Coronary artery (tissue), 2 donors: ENCODE data around the gene INO80B.
A peak's percentile ranks its signal among the peaks of the same experiment; 100 is the strongest.
"Not testable (repeated sequence)": the region's sequence is repeated elsewhere in the genome, so short reads cannot be mapped to it uniquely, and the experiment has no call there.

Experiments used
- DNase-seq: peaks from one replicate; pipeline ENCODE4 v3.0.0-alpha.2; 2017; ENCODE audit warnings: low spot score
- H3K27ac ChIP-seq, 2 donors: fragments of 200-600 bp; sonication (generic); one replicate each; pipeline ENCODE4 v1.5.1; 2016 to 2019
- H3K4me3 ChIP-seq: fragments of 200-600 bp; sonication (generic); 2 replicates; pipeline ENCODE4 v1.5.1; 2016; ENCODE audit warnings: mild to moderate bottlenecking, moderate library complexity
- TF ChIP-seq, protein P1 (sequence below): fragments of 200-600 bp; sonication (generic); IDR thresholded peaks from one replicate; pipeline ENCODE4 v1.5.1; 2019; ENCODE audit warnings: antibody characterized with exemption

Gene INO80B

DNA sequence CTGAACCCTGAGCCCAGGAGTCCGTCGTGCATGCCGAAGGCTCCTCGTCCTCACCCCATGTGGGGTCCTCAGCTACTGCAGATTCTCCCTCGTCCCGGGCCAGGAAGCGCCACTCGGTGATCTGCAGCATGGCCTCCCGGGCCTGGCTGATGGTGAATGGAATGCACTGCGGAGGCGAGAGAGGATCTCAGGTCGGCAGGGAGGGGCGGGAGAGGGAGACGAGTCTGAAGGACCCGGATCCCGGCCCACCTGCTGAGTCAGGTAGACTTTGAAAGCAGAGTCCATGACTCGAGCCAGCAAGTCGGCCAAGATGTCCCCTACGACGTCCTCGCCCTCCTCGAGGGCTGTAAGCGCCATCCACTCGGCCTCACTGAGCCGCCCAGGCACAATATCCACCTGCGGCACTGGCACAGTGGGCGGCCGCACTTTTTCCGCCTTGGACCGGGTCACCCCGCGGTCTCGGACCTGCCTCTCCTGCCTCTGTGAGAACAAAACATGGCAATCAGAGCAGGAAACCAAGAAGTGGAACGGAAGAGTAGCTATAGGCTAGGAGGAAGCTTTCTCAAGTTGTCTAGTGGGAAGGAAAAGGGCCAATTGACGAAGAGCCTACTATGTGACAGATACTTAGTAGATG lies 39.0 kb upstream of the INO80B start:
- H3K27ac ChIP-seq = peak overlapping the region in 1 of 2 donors; percentile 73
- H3K4me3 ChIP-seq = peak overlapping the region; percentile 76
- DNase-seq = no peak
- TF ChIP-seq, protein P1, sequence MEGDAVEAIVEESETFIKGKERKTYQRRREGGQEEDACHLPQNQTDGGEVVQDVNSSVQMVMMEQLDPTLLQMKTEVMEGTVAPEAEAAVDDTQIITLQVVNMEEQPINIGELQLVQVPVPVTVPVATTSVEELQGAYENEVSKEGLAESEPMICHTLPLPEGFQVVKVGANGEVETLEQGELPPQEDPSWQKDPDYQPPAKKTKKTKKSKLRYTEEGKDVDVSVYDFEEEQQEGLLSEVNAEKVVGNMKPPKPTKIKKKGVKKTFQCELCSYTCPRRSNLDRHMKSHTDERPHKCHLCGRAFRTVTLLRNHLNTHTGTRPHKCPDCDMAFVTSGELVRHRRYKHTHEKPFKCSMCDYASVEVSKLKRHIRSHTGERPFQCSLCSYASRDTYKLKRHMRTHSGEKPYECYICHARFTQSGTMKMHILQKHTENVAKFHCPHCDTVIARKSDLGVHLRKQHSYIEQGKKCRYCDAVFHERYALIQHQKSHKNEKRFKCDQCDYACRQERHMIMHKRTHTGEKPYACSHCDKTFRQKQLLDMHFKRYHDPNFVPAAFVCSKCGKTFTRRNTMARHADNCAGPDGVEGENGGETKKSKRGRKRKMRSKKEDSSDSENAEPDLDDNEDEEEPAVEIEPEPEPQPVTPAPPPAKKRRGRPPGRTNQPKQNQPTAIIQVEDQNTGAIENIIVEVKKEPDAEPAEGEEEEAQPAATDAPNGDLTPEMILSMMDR = no peak

DNA sequence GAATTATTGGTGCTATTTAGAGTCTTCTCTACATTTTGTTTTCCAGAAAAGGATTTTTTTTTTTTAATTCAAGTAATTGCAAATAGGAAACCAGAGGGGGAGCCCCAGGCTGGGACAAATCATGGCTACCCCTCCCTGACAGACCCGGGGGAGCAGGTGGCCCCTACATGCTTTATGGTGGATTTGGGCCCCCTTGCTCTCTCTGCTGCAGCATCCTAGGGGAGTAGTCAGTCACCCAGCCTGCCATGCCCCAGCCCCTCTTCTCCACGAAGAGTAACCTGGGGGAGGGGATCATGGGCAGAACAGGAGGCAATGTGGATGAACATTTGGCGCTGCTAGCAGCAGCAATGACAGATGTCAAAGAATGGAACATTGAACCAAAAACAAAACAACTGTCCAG lies 38.1 kb upstream of the INO80B start:
- Histone ChIP-seq H3K27ac (no peak overlapping the region), H3K4me3 (no peak overlapping the region)
- TF ChIP-seq, protein P1 = no peak
- no peak for DNase-seq

DNA sequence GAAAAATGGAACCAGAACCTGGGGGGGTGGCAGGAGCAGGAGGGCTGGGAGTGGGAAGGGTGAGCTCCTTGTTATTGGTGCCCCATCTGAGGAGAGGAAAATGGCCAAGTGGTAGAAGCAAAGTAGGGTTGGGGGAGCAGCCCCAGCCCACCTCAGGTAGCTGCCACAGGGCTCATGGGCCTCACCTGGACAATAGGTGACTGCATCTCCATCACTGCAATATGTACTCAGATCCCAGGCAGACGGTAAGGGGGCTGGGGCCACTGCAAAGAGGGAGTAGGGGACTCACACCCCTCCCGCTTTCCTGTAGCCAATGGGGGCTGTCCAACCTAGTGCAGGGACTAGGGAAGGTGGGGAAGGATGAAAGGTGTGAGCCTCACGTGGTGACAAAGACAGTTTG lies 37.7 kb upstream of the INO80B start:
- no peak for DNase-seq
- Histone ChIP-seq H3K27ac (no peak overlapping the region), H3K4me3 (no peak overlapping the region)
- TF ChIP-seq, protein P1 = no peak

- Histone ChIP-seq H3K4me3 (no peak overlapping the region), H3K27ac (no peak overlapping the region)
- TF ChIP-seq, protein P1 = no peak
- no peak for DNase-seq
These were observed 37.1 kb upstream of the INO80B start for GRCh38 chr2:74417763-74418162.

GRCh38 chr2:74418312-74418711 lies 36.6 kb upstream of the INO80B start:
- TF ChIP-seq, protein P1 = no peak
- DNase-seq = no peak
- peak overlapping the region; percentile 36 to 69 for H3K27ac ChIP-seq
- H3K4me3 ChIP-seq = peak overlapping the region; percentile 42

- DNase-seq = no peak
- no peak overlapping the region for H3K4me3 ChIP-seq
- TF ChIP-seq, protein P1 = no peak
- H3K27ac ChIP-seq = no peak overlapping the region
These were observed 35.5 kb upstream of the INO80B start for GRCh38 chr2:74419345-74419744.

DNA sequence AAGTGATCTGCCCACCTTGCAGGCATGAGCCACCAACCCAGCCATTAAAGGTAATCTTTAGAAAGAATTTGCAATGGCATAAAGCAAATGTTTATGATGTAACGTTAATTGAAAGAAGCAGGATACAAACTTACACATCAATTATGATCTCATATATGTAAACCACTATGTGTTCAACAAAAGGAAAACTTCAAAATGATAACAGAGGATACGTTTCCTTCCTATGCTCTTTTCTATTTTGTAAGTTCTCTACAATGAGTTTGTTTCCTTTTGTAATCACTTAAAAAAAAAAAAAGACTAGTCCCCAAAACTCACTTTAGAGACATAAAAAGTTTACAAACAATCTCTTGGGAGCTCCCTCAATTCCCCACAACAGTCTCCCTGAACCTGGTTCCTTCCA lies 34.9 kb upstream of the INO80B start:
- TF ChIP-seq, protein P1 = no peak
- no peak for DNase-seq
- Histone ChIP-seq H3K27ac (no peak overlapping the region), H3K4me3 (no peak overlapping the region)

GRCh38 chr2:74420443-74421103 lies 34.3 kb upstream of the INO80B start:
- H3K4me3 ChIP-seq = peak overlapping the region; percentile 78
- H3K27ac ChIP-seq = not testable (repeated sequence)

More at GRCh38 chr2:74420443-74421103, 34.3 kb upstream of the INO80B start:
- DNase-seq = not testable (repeated sequence)
